DND-41 (cell line): Measurements from ENCODE around the gene GGNBP2.

Experiments
- ATAC-seq: fragments of 200-7000 bp; cut with Tn5 transposase; 3 replicates; pipeline ENCODE4 v1.9.1; 2021; ENCODE audit warnings: low read depth; ENCODE audit not compliant: insufficient read depth
- DNase-seq: peaks from one replicate; pipeline ENCODE4 v3.0.0-alpha.2; 2020
- H2AFZ ChIP-seq: 2 replicates; pipeline ENCODE4 v1.6.0; 2012; ENCODE audit warnings: low read depth, low read length
- H3K27ac ChIP-seq: 2 replicates; pipeline ENCODE4 v1.5.1; 2012; ENCODE audit warnings: low read length, inconsistent platforms
- H3K27me3 ChIP-seq: fragments of 200-600 bp; sonication (generic); 2 replicates; pipeline ENCODE4 v1.6.0; 2012; ENCODE audit warnings: low read length, mild to moderate bottlenecking, inconsistent platforms; ENCODE audit not compliant: insufficient read depth, poor library complexity
- H3K36me3 ChIP-seq: 2 replicates; pipeline ENCODE4 v1.5.1; 2012; ENCODE audit warnings: low read length, inconsistent platforms; ENCODE audit not compliant: insufficient read depth
- H3K4me1 ChIP-seq: 2 replicates; pipeline ENCODE4 v1.5.1; 2012; ENCODE audit warnings: mild to moderate bottlenecking, low read length; ENCODE audit not compliant: insufficient read depth
- H3K4me2 ChIP-seq: 2 replicates; pipeline ENCODE4 v1.6.0; 2012; ENCODE audit warnings: mild to moderate bottlenecking, moderate library complexity, low read length, inconsistent platforms; ENCODE audit not compliant: insufficient read depth
- H3K4me3 ChIP-seq, 2 experiments: fragments of 200-600 bp in 1 of 2; shearing (Covaris generic) in 1 of 2; 2 replicates each; pipeline ENCODE4 v1.5.1; 2012 to 2016; ENCODE audit warnings: inconsistent platforms in 2 of 2, low read length in 2 of 2, mild to moderate bottlenecking in 2 of 2, low read depth in 1 of 2, moderate library complexity in 1 of 2
- H3K79me2 ChIP-seq: 2 replicates; pipeline ENCODE4 v1.6.0; 2012; ENCODE audit warnings: low read length, inconsistent platforms; ENCODE audit not compliant: insufficient read depth
- H3K9ac ChIP-seq: 2 replicates; pipeline ENCODE4 v1.6.0; 2012; ENCODE audit warnings: low read depth, mild to moderate bottlenecking, inconsistent platforms, low read length, moderate library complexity
- H3K9me3 ChIP-seq: 2 replicates; pipeline ENCODE4 v1.5.1; 2012; ENCODE audit warnings: low read length, moderate library complexity, mild to moderate bottlenecking, inconsistent platforms; ENCODE audit not compliant: insufficient read depth, severe bottlenecking
- H4K20me1 ChIP-seq: 2 replicates; pipeline ENCODE4 v1.6.0; 2012; ENCODE audit warnings: low read length; ENCODE audit not compliant: insufficient read depth
- CTCF ChIP-seq: IDR thresholded peaks from 2 replicates; pipeline ENCODE4 v1.5.1; 2012; ENCODE audit warnings: borderline replicate concordance, low read length, moderate library complexity, mild to moderate bottlenecking; ENCODE audit not compliant: poor library complexity, severe bottlenecking; ENCODE audit errors: extremely low read depth
- EZH2 ChIP-seq: IDR thresholded peaks from 3 replicates; pipeline ENCODE4 v1.6.1; 2012; ENCODE audit warnings: borderline replicate concordance, low read depth, mild to moderate bottlenecking, moderate library complexity, low read length, inconsistent platforms; ENCODE audit not compliant: severe bottlenecking

GGNBP2 gene

GRCh38 chr17:36625188-36625587 is 80.5 kb downstream of the GGNBP2 start:
- Histone ChIP-seq H3K4me1 (no peaks in the 10 kb centered on the region), H3K36me3 (no peaks in the 10 kb centered on the region), H3K9ac (no peak overlapping the region), H2AFZ (no peak overlapping the region), H3K27me3 (no peaks in the 10 kb centered on the region), H3K79me2 (no peaks in the 10 kb centered on the region), H3K4me2 (no peak overlapping the region), H3K4me3 (no peak overlapping the region), H3K27ac (no peak overlapping the region), H3K9me3 (no peaks in the 10 kb centered on the region), H4K20me1 (peaks cover 5% of the 10 kb centered on the region; the same call in 1 of the 2 replicates)
- DNase-seq (no peak), ATAC-seq (no peak)
- TF ChIP-seq EZH2 (no peak), CTCF (no peak)

- Histone ChIP-seq H3K4me1 (no peaks in the 10 kb centered on the region), H3K4me2 (no peak overlapping the region), H3K27ac (no peak overlapping the region), H4K20me1 (peaks cover 7% of the 10 kb centered on the region; the same call in 1 of the 2 replicates), H3K9me3 (no peaks in the 10 kb centered on the region), H2AFZ (no peak overlapping the region), H3K27me3 (no peaks in the 10 kb centered on the region), H3K4me3 (no peak overlapping the region), H3K36me3 (no peaks in the 10 kb centered on the region), H3K9ac (no peak overlapping the region), H3K79me2 (no peaks in the 10 kb centered on the region)
- ATAC-seq = no peak
- no peak for DNase-seq
- TF ChIP-seq EZH2 (no peak), CTCF (no peak)
Observed at GRCh38 chr17:36627101-36627500, 82.4 kb downstream of the GGNBP2 start.

- H2AFZ ChIP-seq = no peak overlapping the region
- no peak overlapping the region for H3K9ac ChIP-seq
- H3K27me3 ChIP-seq = no peaks in the 10 kb centered on the region
- no peak for TF ChIP-seq EZH2
- no peak for TF ChIP-seq CTCF
- H4K20me1 ChIP-seq = peaks cover 7% of the 10 kb centered on the region; the same call in 1 of the 2 replicates
- no peaks in the 10 kb centered on the region for H3K9me3 ChIP-seq
- H3K4me1 ChIP-seq = no peaks in the 10 kb centered on the region
- no peak overlapping the region for H3K4me3 ChIP-seq
- no peak overlapping the region for H3K4me2 ChIP-seq
- DNase-seq (no peak), ATAC-seq (no peak)
- H3K79me2 ChIP-seq = no peaks in the 10 kb centered on the region
- no peak overlapping the region for H3K27ac ChIP-seq
- no peaks in the 10 kb centered on the region for H3K36me3 ChIP-seq
Observed at GRCh38 chr17:36628576-36628975, 83.9 kb downstream of the GGNBP2 start.
